A673 (cell line): ENCODE data around the gene GRIK4.

ENCODE experiments used
- CTCF ChIP-seq: fragments of 300-800, 200-600 bp; sonication (generic); conservative IDR thresholded peaks from 2 replicates; pipeline ENCODE4 v1.5.1; 2017; ENCODE audit warnings: low read depth, mild to moderate bottlenecking, antibody characterized with exemption, low read length, moderate library complexity, mixed read lengths
- EZH2 ChIP-seq: fragments of 200-600 bp; sonication (generic); IDR thresholded peaks from 2 replicates; pipeline ENCODE4 v1.6.1; 2017; ENCODE audit warnings: borderline replicate concordance, low read depth, mild to moderate bottlenecking, mixed read lengths, antibody characterized with exemption, low read length; ENCODE audit not compliant: poor library complexity, severe bottlenecking

- TF ChIP-seq CTCF (no peak), EZH2 (no peak)
Measured at GRCh38 chr11:120719348-120719747, 207.8 kb downstream of the GRIK4 start.
